SKM-1 (cell line): ENCODE results near the gene IGLON5.

Experiments
- DNase-seq: peaks from one replicate; lab custom pipeline; 2025; ENCODE audit not compliant: unreplicated experiment; lab: John Stamatoyannopoulos, UW

Gene IGLON5

GRCh38 chr19:51364200-51365106, 53.0 kb downstream of the IGLON5 start:
- no peak for DNase-seq

- DNase-seq = no peak
Measured at GRCh38 chr19:51365211-51365964, 53.9 kb downstream of the IGLON5 start.

GRCh38 chr19:51365965-51366388, 54.5 kb downstream of the IGLON5 start, which contains the start of gene ETFB:
Gene ETFB, minus strand, starts transcription at chr19:51366388. Its CDS starts 62 bp downstream, at chr19:51366326.
- no peak for DNase-seq

- DNase-seq = peak; percentile 83
Measured at GRCh38 chr19:51366389-51367254, 55.2 kb downstream of the IGLON5 start.

- DNase-seq = no peak
Measured at GRCh38 chr19:51367255-51367564, 55.8 kb downstream of the IGLON5 start.

- DNase-seq = peak; percentile 70
Measured at GRCh38 chr19:51367565-51368365, 56.3 kb downstream of the IGLON5 start.

- peak; percentile 13 for DNase-seq
Measured at GRCh38 chr19:51368366-51369282, 57.2 kb downstream of the IGLON5 start, which contains the start of gene CLDND2. Gene CLDND2, minus strand, starts transcription at chr19:51369003. Its CDS starts 426 bp downstream, at chr19:51368577.

- no peak for DNase-seq
Measured at GRCh38 chr19:51370230-51370629, 58.8 kb downstream of the IGLON5 start.

GRCh38 chr19:51371186-51371690, 59.8 kb downstream of the IGLON5 start:
- no peak for DNase-seq

- no peak for DNase-seq
Measured at GRCh38 chr19:51372021-51372648, 60.7 kb downstream of the IGLON5 start.

GRCh38 chr19:51372649-51373504, 61.4 kb downstream of the IGLON5 start, which contains the start of gene NKG7:
Gene NKG7, minus strand, starts transcription at chr19:51372654. Its CDS starts 119 bp downstream, at chr19:51372535.
- peak; percentile 62 for DNase-seq

- no peak for DNase-seq
Measured at GRCh38 chr19:51375504-51376221, 64.2 kb downstream of the IGLON5 start.

- no peak for DNase-seq
Measured at GRCh38 chr19:51377422-51377821, 66.0 kb downstream of the IGLON5 start.

- DNase-seq = no peak
Measured at GRCh38 chr19:51380379-51380778, 68.9 kb downstream of the IGLON5 start.
